A673 (cell line): ENCODE results near the gene HMGN3. TPM values are rescaled to one million over a fixed set of nuclear protein-coding genes. Genes with fewer than 3 reads are reported as not detected.

Experiments used
- BruUV-seq: library from RNA; stranded (reverse); fragments of 400-500 nt; replicated peaks from 2 replicates; lab custom pipeline; 2021; lab: Mats Ljungman, UMichigan
- CTCF ChIA-PET: fragments of 300-600 bp; sonication (Branson Sonifier 250); formaldehyde crosslinking; loops from one replicate; lab custom pipeline; 2022; ENCODE audit warnings: antibody characterized with exemption; lab: Charles Lee
- POLR2A ChIA-PET: fragments of 300-600 bp; sonication (Branson Sonifier 250); formaldehyde crosslinking; loops from one replicate; lab custom pipeline; 2022; ENCODE audit warnings: antibody characterized with exemption; ENCODE audit not compliant: low non-redundant PET; lab: Charles Lee
- DNase-seq: peaks from one replicate; pipeline ENCODE4 v3.0.0-alpha.2; 2015; ENCODE audit warnings: low spot score
- H3K27ac ChIP-seq: fragments of 200-600 bp; sonication (generic); 2 replicates; pipeline ENCODE4 v1.5.1; 2016; ENCODE audit warnings: mixed run types, low read depth, mild to moderate bottlenecking, mixed read lengths, antibody characterized with exemption, low read length; ENCODE audit not compliant: poor library complexity, severe bottlenecking
- H3K27me3 ChIP-seq: fragments of 200-600 bp; sonication (generic); replicated peaks from 2 replicates; pipeline ENCODE4 v1.6.1; 2017; ENCODE audit warnings: mixed run types, low read depth, mild to moderate bottlenecking, mixed read lengths, antibody characterized with exemption, low read length; ENCODE audit not compliant: insufficient read depth, poor library complexity
- H3K36me3 ChIP-seq: fragments of 200-600 bp; sonication (generic); 2 replicates; pipeline ENCODE4 v1.6.1; 2016; ENCODE audit warnings: mixed run types, mild to moderate bottlenecking, mixed read lengths, antibody characterized with exemption, low read length; ENCODE audit not compliant: insufficient read depth, poor library complexity, severe bottlenecking
- H3K4me1 ChIP-seq: fragments of 200-600 bp; sonication (generic); 2 replicates; pipeline ENCODE4 v1.6.1; 2017; ENCODE audit warnings: mixed run types, mild to moderate bottlenecking, mixed read lengths, antibody characterized with exemption, low read length; ENCODE audit not compliant: insufficient read depth, poor library complexity, severe bottlenecking
- H3K4me3 ChIP-seq: fragments of 200-600 bp; sonication (generic); 2 replicates; pipeline ENCODE4 v1.5.1; 2016; ENCODE audit warnings: low read depth, mixed run types, mild to moderate bottlenecking, mixed read lengths, low read length; ENCODE audit not compliant: poor library complexity, severe bottlenecking
- H3K9me3 ChIP-seq: fragments of 200-600 bp; sonication (generic); 2 replicates; pipeline ENCODE4 v1.6.1; 2016; ENCODE audit warnings: mixed run types, low read depth, mild to moderate bottlenecking, mixed read lengths, antibody characterized with exemption, low read length; ENCODE audit not compliant: poor library complexity, severe bottlenecking
- EZH2 ChIP-seq: fragments of 200-600 bp; sonication (generic); IDR thresholded peaks from 2 replicates; pipeline ENCODE4 v1.6.1; 2017; ENCODE audit warnings: borderline replicate concordance, low read depth, mild to moderate bottlenecking, mixed read lengths, antibody characterized with exemption, low read length; ENCODE audit not compliant: poor library complexity, severe bottlenecking
- intact Hi-C: fragments of 100-400 bp; cut with micrococcal nuclease; formaldehyde crosslinking; loops from one replicate; pipeline ENCODE4 v1.10.0; 2022; ENCODE audit not compliant: unreplicated experiment
- total RNA-seq: library from RNA; stranded (reverse); gene quantifications from 2 replicates; pipeline ENCODE4 v1.2.3, GENCODE V29; 2021
- TF ChIP-seq, protein P1 (sequence below): fragments of 300-800, 200-600 bp; sonication (generic); conservative IDR thresholded peaks from 2 replicates; pipeline ENCODE4 v1.5.1; 2017; ENCODE audit warnings: low read depth, mild to moderate bottlenecking, antibody characterized with exemption, low read length, moderate library complexity, mixed read lengths

Gene HMGN3
- total RNA-seq, 1 experiment from 2014 or later = 83.8 TPM

DNA sequence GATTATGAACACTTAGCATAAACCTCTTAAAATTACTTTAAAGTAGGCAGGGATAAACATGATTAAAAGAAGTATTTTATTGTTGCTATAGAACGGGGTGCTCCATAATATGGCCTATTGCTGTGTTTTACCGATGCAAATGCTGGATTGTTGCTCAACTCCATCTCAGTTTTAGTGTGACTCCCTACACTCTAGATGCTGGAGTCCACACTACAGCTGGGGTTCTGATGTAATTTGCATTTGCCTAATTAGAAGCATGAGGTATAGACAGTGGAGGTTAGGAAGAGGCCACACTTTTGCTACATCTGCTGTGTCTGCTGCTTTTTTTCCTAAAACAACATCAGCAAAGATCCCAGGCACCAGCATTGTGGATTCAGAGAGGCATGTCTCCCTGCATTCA is 6.7 kb upstream of the HMGN3 start:
- BruUV-seq = no TSS peak
- POLR2A ChIA-PET = no interaction called here
- no peak for DNase-seq

DNA sequence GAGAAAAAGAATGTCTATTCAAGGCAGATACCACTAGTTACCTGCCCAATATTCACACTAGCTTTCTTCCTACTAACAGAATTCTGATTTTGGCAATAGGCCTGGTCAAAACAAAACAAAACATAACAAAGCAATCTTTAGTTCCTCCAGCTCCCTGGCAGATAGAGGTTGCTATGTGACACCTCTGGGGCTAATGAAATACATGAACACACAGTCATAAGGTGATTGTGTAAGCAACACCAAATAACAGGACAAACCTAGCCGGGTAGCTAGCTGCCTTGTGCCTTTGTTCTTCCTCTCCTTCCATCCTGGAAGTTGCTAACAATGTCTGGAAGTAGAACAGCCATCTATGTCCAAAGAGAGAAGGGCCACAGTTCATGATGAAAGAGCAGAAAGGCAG is 6.0 kb upstream of the HMGN3 start:
- Histone ChIP-seq H3K36me3 (no peaks in the 10 kb centered on the region), H3K9me3 (no peaks in the 10 kb centered on the region), H3K4me3 (no peak overlapping the region), H3K27ac (no peak overlapping the region), H3K4me1 (no peaks in the 10 kb centered on the region), H3K27me3 (no peaks in the 10 kb centered on the region)
- no peak for DNase-seq
- ChIA-PET POLR2A (no interaction called here), CTCF (no interaction called here)
- intact Hi-C loops = no loop called here
- TF ChIP-seq EZH2 = no peak
- TF ChIP-seq, protein P1, sequence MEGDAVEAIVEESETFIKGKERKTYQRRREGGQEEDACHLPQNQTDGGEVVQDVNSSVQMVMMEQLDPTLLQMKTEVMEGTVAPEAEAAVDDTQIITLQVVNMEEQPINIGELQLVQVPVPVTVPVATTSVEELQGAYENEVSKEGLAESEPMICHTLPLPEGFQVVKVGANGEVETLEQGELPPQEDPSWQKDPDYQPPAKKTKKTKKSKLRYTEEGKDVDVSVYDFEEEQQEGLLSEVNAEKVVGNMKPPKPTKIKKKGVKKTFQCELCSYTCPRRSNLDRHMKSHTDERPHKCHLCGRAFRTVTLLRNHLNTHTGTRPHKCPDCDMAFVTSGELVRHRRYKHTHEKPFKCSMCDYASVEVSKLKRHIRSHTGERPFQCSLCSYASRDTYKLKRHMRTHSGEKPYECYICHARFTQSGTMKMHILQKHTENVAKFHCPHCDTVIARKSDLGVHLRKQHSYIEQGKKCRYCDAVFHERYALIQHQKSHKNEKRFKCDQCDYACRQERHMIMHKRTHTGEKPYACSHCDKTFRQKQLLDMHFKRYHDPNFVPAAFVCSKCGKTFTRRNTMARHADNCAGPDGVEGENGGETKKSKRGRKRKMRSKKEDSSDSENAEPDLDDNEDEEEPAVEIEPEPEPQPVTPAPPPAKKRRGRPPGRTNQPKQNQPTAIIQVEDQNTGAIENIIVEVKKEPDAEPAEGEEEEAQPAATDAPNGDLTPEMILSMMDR = no peak
- BruUV-seq = no TSS peak

More for the DNA sequence above, 6.7 kb upstream of the HMGN3 start:
- Histone ChIP-seq H3K36me3 (no peaks in the 10 kb centered on the region), H3K4me1 (no peaks in the 10 kb centered on the region), H3K27me3 (no peaks in the 10 kb centered on the region), H3K4me3 (no peak overlapping the region), H3K27ac (no peak overlapping the region), H3K9me3 (no peaks in the 10 kb centered on the region)
- CTCF ChIA-PET = interaction anchor here (0.6 kb wide), 1 partner anchor 9 kb away, joined by 4 read pairs; no protein-coding TSS in a partner anchor
- TF ChIP-seq, protein P1 = no peak
- no peak for TF ChIP-seq EZH2
- intact Hi-C loops = no loop called here

DNA sequence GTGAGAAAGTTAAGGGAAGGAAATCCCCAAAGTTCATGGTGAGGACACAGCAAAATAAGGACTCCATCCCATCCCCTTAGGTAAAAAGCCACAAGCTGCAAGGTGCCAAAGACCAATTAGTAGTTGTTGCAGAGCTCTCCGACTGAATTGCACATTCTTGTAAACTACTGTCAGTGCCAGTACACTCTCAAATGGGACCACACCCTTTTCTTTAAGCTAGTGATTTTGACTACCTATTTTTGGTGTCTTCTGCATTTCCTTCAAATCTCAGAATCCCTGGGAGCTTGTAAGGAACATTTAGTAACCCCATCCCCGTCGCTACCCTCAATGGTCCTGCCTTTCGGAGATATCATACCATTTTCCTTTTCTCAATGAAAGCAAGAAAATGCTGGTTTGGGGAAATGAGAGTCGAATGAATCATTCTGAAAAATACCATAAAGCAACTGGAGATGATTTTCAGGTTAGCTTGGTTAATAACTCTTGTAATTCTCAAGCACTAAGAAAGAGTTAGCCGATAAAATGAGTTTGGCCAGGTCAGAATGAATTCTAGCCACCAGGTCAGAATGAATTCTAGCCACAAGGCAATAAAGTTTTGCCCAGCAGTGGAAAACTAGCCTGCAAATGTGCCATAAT is 5.2 kb upstream of the HMGN3 start:
- no peaks in the 10 kb centered on the region for H3K9me3 ChIP-seq
- intact Hi-C loops = no loop called here
- DNase-seq = no peak
- no TSS peak for BruUV-seq
- no peak overlapping the region for H3K27ac ChIP-seq
- H3K27me3 ChIP-seq = no peaks in the 10 kb centered on the region
- CTCF ChIA-PET = no interaction called here
- H3K4me3 ChIP-seq = no peak overlapping the region
- H3K4me1 ChIP-seq = no peaks in the 10 kb centered on the region
- POLR2A ChIA-PET = no interaction called here
- no peaks in the 10 kb centered on the region for H3K36me3 ChIP-seq
- TF ChIP-seq, protein P1 = no peak
- no peak for TF ChIP-seq EZH2
